ENCODE measurements around the gene MSRB3.

GRCh38 chr12:65461017-65461416 lies 182.5 kb downstream of the MSRB3 start:
- no peak for TF ChIP-seq CTCF (IDR thresholded peaks at IDR 0.05)
- TF ChIP-seq EP300 (IDR thresholded peaks at IDR 0.05) = no peak
- TF ChIP-seq POLR2A (IDR thresholded peaks at IDR 0.05) = no peak

Measured in ovary (tissue), 3 donors.